HG03103 (cell line): ENCODE measurements around the gene RASL11A.
"Not testable (repeated sequence)": the region's sequence is repeated elsewhere in the genome, so short reads cannot be mapped to it uniquely, and the experiment has no call there.

ENCODE experiments used
- ATAC-seq: cut with Tn5 transposase; IDR thresholded peaks from one replicate; pipeline ENCODE4 v1.9.1; 2021; ENCODE audit warnings: low read depth; ENCODE audit not compliant: unreplicated experiment

RASL11A gene

GRCh38 chr13:27266917-27267316, 3.7 kb upstream of the RASL11A start:
- ATAC-seq = no peak

- no peak for ATAC-seq
Measured at GRCh38 chr13:27267596-27267995, 3.0 kb upstream of the RASL11A start.

GRCh38 chr13:27269114-27269665, 1.4 kb upstream of the RASL11A start:
- no peak for ATAC-seq

GRCh38 chr13:27271570-27272096, 1.0 kb downstream of the RASL11A start:
- ATAC-seq = no peak

GRCh38 chr13:27273658-27274425, 3.2 kb downstream of the RASL11A start:
- no peak for ATAC-seq

- ATAC-seq = no peak
Measured at GRCh38 chr13:27274631-27275030, 4.0 kb downstream of the RASL11A start.

GRCh38 chr13:27276188-27276587, 5.6 kb downstream of the RASL11A start:
- no peak for ATAC-seq

- ATAC-seq = no peak
Measured at GRCh38 chr13:27279506-27279905, 8.9 kb downstream of the RASL11A start.

- no peak for ATAC-seq
Measured at GRCh38 chr13:27280009-27280656, 9.5 kb downstream of the RASL11A start.

GRCh38 chr13:27280841-27281240, 10.2 kb downstream of the RASL11A start:
- no peak for ATAC-seq

GRCh38 chr13:27281420-27281819, 10.8 kb downstream of the RASL11A start:
- ATAC-seq = no peak

GRCh38 chr13:27283906-27284493, 13.4 kb downstream of the RASL11A start:
- ATAC-seq = no peak

GRCh38 chr13:27288392-27288791, 17.8 kb downstream of the RASL11A start:
- ATAC-seq = no peak

GRCh38 chr13:27289011-27289665, 18.5 kb downstream of the RASL11A start:
- ATAC-seq = no peak

GRCh38 chr13:27290715-27291114, 20.1 kb downstream of the RASL11A start:
- no peak for ATAC-seq

- ATAC-seq = not testable (repeated sequence)
Measured at GRCh38 chr13:27291967-27292366, 21.3 kb downstream of the RASL11A start.

GRCh38 chr13:27293076-27293691, 22.6 kb downstream of the RASL11A start:
- ATAC-seq = no peak

GRCh38 chr13:27293873-27294515, 23.4 kb downstream of the RASL11A start:
- no peak for ATAC-seq

- ATAC-seq = no peak
Measured at GRCh38 chr13:27295096-27295495, 24.5 kb downstream of the RASL11A start.

GRCh38 chr13:27295660-27296059, 25.0 kb downstream of the RASL11A start:
- ATAC-seq = no peak
